Measurements from ENCODE around the gene NPSR1.
"Not testable (repeated sequence)": the region's sequence is repeated elsewhere in the genome, so short reads cannot be mapped to it uniquely, and the experiment has no call there.

Gene NPSR1

DNA sequence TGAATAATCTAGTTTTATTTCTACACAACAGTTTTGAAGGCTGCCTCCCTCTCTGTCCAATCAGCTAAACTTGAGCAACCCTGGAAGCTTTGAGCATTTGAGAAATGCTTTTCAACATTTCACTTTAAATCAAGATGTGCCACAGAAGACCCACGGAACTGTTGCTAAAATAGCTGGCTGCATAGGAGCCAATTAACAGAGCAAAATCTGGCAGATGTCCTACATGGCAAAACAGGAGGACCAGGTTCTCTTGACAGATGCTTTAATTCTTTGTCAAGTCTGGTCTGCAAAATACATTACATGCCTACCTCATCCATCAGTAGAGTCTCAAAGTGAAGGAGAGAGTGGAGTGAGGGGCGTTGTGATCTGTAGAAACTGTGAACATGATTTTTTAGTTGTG is 193.4 kb downstream of the NPSR1 start:
- Histone ChIP-seq H3K4me1 (no peaks in the 10 kb centered on the region), H3K9me3 (no peaks in the 10 kb centered on the region), H3K4me2 (no peak overlapping the region), H3K27me3 (no peaks in the 10 kb centered on the region), H3K36me3 (no peaks in the 10 kb centered on the region), H3K9ac (no peak overlapping the region), H3K4me3 (no peak overlapping the region), H3K27ac (no peak overlapping the region), H4K20me1 (no peaks in the 10 kb centered on the region)
- no peak for TF ChIP-seq Cebpa-rat (IDR thresholded peaks at IDR 0.05)

DNA sequence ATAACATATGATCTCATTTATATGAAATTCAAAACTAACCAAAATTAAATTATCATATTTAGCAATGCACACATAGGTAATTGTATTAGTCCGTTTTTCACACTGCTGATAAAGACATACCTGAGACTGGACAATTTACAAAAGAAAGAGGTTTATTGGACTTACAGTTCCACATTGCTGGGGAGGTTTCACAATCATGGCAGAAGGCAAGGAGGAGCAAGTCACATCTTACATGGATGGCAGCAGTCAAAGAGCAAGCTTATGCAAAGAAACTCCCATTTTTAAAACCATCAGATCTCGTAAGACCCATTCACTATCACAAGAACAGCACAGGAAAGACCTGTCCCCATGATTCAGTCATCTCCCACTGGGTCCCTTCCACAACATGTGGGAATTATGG is 200.4 kb downstream of the NPSR1 start:
- not testable (repeated sequence) for H4K20me1 ChIP-seq, H3K4me1 ChIP-seq, H3K36me3 ChIP-seq, H3K4me3 ChIP-seq, H3K9me3 ChIP-seq, H3K4me2 ChIP-seq, H3K27ac ChIP-seq, H3K9ac ChIP-seq, H3K27me3 ChIP-seq

- H3K9me3 ChIP-seq, H3K27me3 ChIP-seq, H4K20me1 ChIP-seq, H3K4me3 ChIP-seq, H3K4me1 ChIP-seq, H3K27ac ChIP-seq, H3K36me3 ChIP-seq, H3K4me2 ChIP-seq, H3K9ac ChIP-seq: not testable (repeated sequence)
Observed at GRCh38 chr7:34859281-34859680, 201.3 kb downstream of the NPSR1 start.

- not testable (repeated sequence) for H3K36me3 ChIP-seq, H3K27me3 ChIP-seq, H3K4me1 ChIP-seq, H3K27ac ChIP-seq, H3K9me3 ChIP-seq, H3K4me2 ChIP-seq, H3K4me3 ChIP-seq, H4K20me1 ChIP-seq, H3K9ac ChIP-seq
Observed at GRCh38 chr7:34866222-34866621, 208.2 kb downstream of the NPSR1 start.

- H3K9me3 ChIP-seq, H3K4me2 ChIP-seq, H4K20me1 ChIP-seq, H3K27me3 ChIP-seq, H3K9ac ChIP-seq, H3K36me3 ChIP-seq, H3K27ac ChIP-seq, H3K4me1 ChIP-seq, H3K4me3 ChIP-seq: not testable (repeated sequence)
Observed at GRCh38 chr7:34867341-34867740, 209.3 kb downstream of the NPSR1 start.

DNA sequence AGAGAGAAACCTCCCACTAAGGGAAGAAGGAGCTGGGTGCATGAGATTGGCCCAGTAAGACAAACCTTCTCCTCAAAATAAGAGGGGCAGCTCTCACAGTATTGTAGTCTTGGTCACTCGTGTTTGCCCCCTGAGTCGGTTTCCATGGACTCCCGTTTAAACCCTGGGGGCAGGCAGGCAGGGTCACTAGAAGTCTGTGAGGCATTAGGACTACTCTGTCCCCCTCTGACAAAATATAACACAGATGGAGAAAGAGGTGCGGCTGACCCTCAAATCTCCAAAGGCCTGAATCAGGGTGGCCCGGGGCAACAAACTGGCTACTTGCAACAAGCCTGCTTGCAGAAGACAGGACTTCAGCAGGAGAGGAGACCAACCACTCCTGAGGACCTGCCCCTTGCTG is 210.6 kb downstream of the NPSR1 start:
- H3K36me3 ChIP-seq, H3K4me2 ChIP-seq, H3K9ac ChIP-seq, H4K20me1 ChIP-seq, H3K4me3 ChIP-seq, H3K27ac ChIP-seq, H3K27me3 ChIP-seq, H3K4me1 ChIP-seq: not testable (repeated sequence)
- peaks cover 11% of the 10 kb centered on the region for H3K9me3 ChIP-seq

DNA sequence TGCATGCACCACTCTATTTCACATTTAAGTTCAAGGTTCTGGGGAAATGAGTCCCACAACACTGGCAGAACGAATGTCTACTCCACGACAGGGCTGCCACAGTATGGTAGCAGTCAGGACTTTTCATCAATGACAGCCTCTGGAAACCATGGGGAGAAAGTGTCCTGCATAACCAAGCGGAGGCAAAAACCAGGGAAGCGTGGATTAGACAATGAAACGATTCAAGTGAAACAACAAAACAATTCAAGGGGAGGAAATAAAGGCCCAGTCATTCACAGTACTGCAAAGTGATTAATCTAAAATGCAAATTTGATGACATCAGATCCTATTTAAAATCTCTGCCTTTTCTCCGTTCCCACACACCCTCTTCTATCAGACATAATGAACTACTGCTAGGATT is 211.0 kb downstream of the NPSR1 start:
- Histone ChIP-seq H3K4me1 (no peaks in the 10 kb centered on the region), H3K9me3 (peaks cover 11% of the 10 kb centered on the region), H3K27me3 (no peaks in the 10 kb centered on the region), H3K36me3 (no peaks in the 10 kb centered on the region), H3K27ac (no peak overlapping the region), H4K20me1 (no peaks in the 10 kb centered on the region), H3K9ac (no peak overlapping the region), H3K4me3 (no peak overlapping the region), H3K4me2 (no peak overlapping the region)
- TF ChIP-seq Cebpa-rat (IDR thresholded peaks at IDR 0.05): no peak

DNA sequence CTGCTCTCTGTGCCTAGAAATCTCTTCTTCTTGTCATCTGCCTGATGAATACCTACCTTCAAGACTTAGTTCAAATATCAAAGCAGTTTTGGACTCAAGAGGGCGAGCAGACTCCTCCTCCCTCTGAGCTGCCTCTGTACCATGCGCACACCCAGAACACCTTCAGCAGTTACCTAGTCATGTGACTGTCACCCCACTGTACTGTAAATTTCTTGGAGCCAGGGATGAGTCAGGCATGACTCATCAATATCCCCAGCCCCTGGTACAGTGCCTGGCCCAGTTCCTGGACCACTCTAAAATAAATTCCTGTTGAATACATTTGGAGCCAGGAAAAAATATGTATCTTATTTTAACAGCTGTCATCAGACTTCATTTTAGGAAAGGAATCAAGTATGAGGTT is 212.0 kb downstream of the NPSR1 start:
- H3K9ac ChIP-seq, H3K4me2 ChIP-seq, H4K20me1 ChIP-seq, H3K4me1 ChIP-seq, H3K27ac ChIP-seq, H3K4me3 ChIP-seq, H3K36me3 ChIP-seq, H3K27me3 ChIP-seq: not testable (repeated sequence)
- peaks cover 11% of the 10 kb centered on the region for H3K9me3 ChIP-seq

GRCh38 chr7:34874329-34874728 is 216.3 kb downstream of the NPSR1 start:
- not testable (repeated sequence) for H3K36me3 ChIP-seq, H3K4me3 ChIP-seq, H4K20me1 ChIP-seq, H3K9ac ChIP-seq, H3K4me2 ChIP-seq, H3K4me1 ChIP-seq, H3K27me3 ChIP-seq, H3K27ac ChIP-seq
- H3K9me3 ChIP-seq: peaks cover 11% of the 10 kb centered on the region

GRCh38 chr7:34875481-34875880 is 217.5 kb downstream of the NPSR1 start:
- Histone ChIP-seq H3K36me3 (no peaks in the 10 kb centered on the region), H3K27ac (no peak overlapping the region), H3K9me3 (peaks cover 11% of the 10 kb centered on the region), H3K9ac (no peak overlapping the region), H3K27me3 (no peaks in the 10 kb centered on the region), H3K4me2 (no peak overlapping the region), H3K4me3 (no peak overlapping the region), H4K20me1 (no peaks in the 10 kb centered on the region), H3K4me1 (no peaks in the 10 kb centered on the region)
- no peak for TF ChIP-seq Cebpa-rat (IDR thresholded peaks at IDR 0.05)

- H3K4me2 ChIP-seq, H3K27ac ChIP-seq, H3K9ac ChIP-seq, H3K4me3 ChIP-seq, H3K27me3 ChIP-seq, H4K20me1 ChIP-seq, H3K36me3 ChIP-seq, H3K4me1 ChIP-seq: not testable (repeated sequence)
- peaks cover 19% of the 10 kb centered on the region for H3K9me3 ChIP-seq
Observed at GRCh38 chr7:34878944-34879735, 221.1 kb downstream of the NPSR1 start.
